K562 treated with DMSO at 1 percent for 4 hours (cell line): ENCODE data around the gene SPACA1. TPM values are rescaled to one million over a fixed set of nuclear protein-coding genes. Genes with fewer than 3 reads are reported as not detected.

Experiments used
- total RNA-seq: library from RNA; unstranded; fragments of 300-600 nt; gene quantifications from 2 replicates; pipeline ENCODE4 v1.2.3, GENCODE V29; 2022; ENCODE audit not compliant: insufficient read depth

The SPACA1 gene
- total RNA-seq = not detected in 2 replicates

GRCh38 chr6:88047510-88048150 is at the start of gene SPACA1:
TSS of gene SPACA1 (plus strand) at chr6:88047841. CDS start at chr6:88047906, 65 bp downstream.

Other genes starting within 250 kb of the SPACA1 start
- 1.5 and 2.7 TPM in 2 replicates for gene CNR1, start 118.5 kb downstream of the SPACA1 start, total RNA-seq